ENCODE measurements around the gene COLGALT1.
"Not testable (repeated sequence)": the region's sequence is repeated elsewhere in the genome, so short reads cannot be mapped to it uniquely, and the experiment has no call there.

COLGALT1 gene

DNA sequence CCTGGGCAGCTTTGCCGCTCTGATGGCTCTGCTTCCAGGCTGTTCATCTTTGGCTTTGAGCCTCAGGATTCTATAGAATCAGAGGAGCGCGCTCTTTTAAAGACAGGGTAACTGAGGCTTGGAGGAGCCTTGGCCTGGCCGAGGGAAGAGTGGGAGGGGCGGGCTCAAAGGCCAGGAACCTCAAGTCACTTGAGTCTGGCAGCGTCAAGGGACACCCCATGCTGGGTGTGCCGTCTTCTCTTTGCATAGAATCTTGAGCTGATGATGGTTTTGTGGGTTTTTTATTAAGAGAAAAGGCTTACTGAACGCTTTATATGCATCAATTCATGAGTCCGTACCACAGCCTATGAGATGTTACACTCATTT lies 42.9 kb upstream of the COLGALT1 start:
- Histone ChIP-seq H2BK15ac (replicated peaks; ENCODE audit: low read depth) (no peak overlapping the region), H3K23ac (ENCODE audit: low read length) (no peak overlapping the region)
- WGBS (ENCODE audit: extremely low coverage, insufficient coverage, low lambda C conversion rate), result no CpG with 5 or more reads among the region's 9 CpGs

DNA sequence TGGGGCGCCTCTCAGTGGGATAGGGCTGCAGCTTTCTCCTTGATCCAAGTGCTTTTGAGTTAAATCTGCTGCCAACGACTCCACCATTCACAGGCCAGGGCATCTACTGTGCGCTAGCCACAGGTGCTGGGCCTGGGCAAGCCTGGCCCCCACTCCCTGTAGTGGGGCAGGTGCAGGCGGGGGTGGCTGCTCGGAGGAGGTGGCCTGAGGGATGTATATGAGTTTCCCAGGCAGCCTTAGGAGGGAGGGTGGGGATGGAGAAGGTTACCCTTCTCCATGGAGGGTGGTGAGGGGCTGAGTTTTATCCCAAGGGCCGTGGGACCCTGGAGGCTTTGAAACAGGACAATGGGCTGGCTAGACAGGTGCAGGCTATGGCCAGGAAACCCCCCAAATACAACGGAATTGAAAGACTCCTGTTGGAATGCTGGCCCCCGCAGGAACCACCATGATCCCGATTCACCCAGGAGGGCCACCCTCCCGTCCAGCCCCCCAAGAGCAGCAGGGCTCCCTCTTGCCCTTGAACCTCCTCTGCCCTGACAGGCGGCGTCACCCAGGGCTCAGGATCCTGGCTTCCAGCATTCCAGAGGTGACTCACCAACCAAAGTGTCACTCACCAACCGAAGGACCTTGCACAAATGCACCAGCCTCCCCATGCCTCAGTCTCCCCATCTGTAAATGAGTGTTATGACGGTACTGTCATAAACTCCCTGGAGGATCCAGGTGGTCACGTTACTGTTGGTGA lies 39.9 kb upstream of the COLGALT1 start:
- H3K79me1 ChIP-seq (ENCODE audit: low read length), result peaks cover 5% of the 10 kb centered on the region
- no peak overlapping the region for H3K56ac ChIP-seq (ENCODE audit: low read length)
- no peak overlapping the region for H3K23ac ChIP-seq (ENCODE audit: low read length)
- no peak overlapping the region for H3K4me3 ChIP-seq (ENCODE audit: low read length)
- H3K4ac ChIP-seq (ENCODE audit: low read depth, low read length), result no peak overlapping the region
- peaks cover 2% of the 10 kb centered on the region for H3K79me2 ChIP-seq (ENCODE audit: control insufficient read depth, insufficient read depth, low read length)
- no peak overlapping the region for H2BK5ac ChIP-seq (ENCODE audit: low read length)
- no peak overlapping the region for H3K18ac ChIP-seq (ENCODE audit: low read length)
- H3K27ac ChIP-seq (ENCODE audit: low read depth, low read length), result no peak overlapping the region
- no peaks in the 10 kb centered on the region for H3K4me1 ChIP-seq (ENCODE audit: control insufficient read depth, low read depth, low read length)
- no peak overlapping the region for H2AK5ac ChIP-seq (ENCODE audit: low read length)
- H3K4me2 ChIP-seq (ENCODE audit: low read length), result no peak overlapping the region
- no peak for DNase-seq
- no peak overlapping the region for H4K5ac ChIP-seq (ENCODE audit: low read length)
- H4K8ac ChIP-seq (ENCODE audit: low read depth, low read length), result no peak overlapping the region
- no peak overlapping the region for H2BK15ac ChIP-seq (replicated peaks; ENCODE audit: low read depth)
- no peak overlapping the region for H3K9ac ChIP-seq (ENCODE audit: low read length)
- H3K36me3 ChIP-seq (ENCODE audit: control insufficient read depth, insufficient read depth, low read length), result peaks cover 4% of the 10 kb centered on the region
- H3K27me3 ChIP-seq (ENCODE audit: insufficient read depth, low read length, poor library complexity), result no peaks in the 10 kb centered on the region
- no peak overlapping the region for H2BK120ac ChIP-seq (ENCODE audit: low read depth, low read length)
- WGBS (ENCODE audit: extremely low coverage, insufficient coverage, low lambda C conversion rate), result no CpG with 5 or more reads among the region's 15 CpGs

More for the DNA sequence above, 42.9 kb upstream of the COLGALT1 start:
- no peaks in the 10 kb centered on the region for H3K27me3 ChIP-seq (ENCODE audit: insufficient read depth, low read length, poor library complexity)
- H3K4me3 ChIP-seq (ENCODE audit: low read length), result peak overlapping the region; percentile 77
- no peak for DNase-seq
- H3K56ac ChIP-seq (ENCODE audit: low read length), result peak overlapping the region; percentile 98
- H3K4me2 ChIP-seq (ENCODE audit: low read length), result peak overlapping the region; percentile 13
- no peak overlapping the region for H3K4ac ChIP-seq (ENCODE audit: low read depth, low read length)
- H4K8ac ChIP-seq (ENCODE audit: low read depth, low read length), result no peak overlapping the region
- H4K5ac ChIP-seq (ENCODE audit: low read length), result no peak overlapping the region
- peaks cover 6% of the 10 kb centered on the region for H3K79me1 ChIP-seq (ENCODE audit: low read length)
- no peak overlapping the region for H2BK5ac ChIP-seq (ENCODE audit: low read length)
- no peak overlapping the region for H3K18ac ChIP-seq (ENCODE audit: low read length)
- peaks cover 4% of the 10 kb centered on the region for H3K36me3 ChIP-seq (ENCODE audit: control insufficient read depth, insufficient read depth, low read length)
- no peak overlapping the region for H2AK5ac ChIP-seq (ENCODE audit: low read length)
- peak overlapping the region; percentile 95 for H3K9ac ChIP-seq (ENCODE audit: low read length)
- no peak overlapping the region for H2BK120ac ChIP-seq (ENCODE audit: low read depth, low read length)
- H3K4me1 ChIP-seq (ENCODE audit: control insufficient read depth, low read depth, low read length), result no peaks in the 10 kb centered on the region
- no peak overlapping the region for H3K27ac ChIP-seq (ENCODE audit: low read depth, low read length)
- peaks cover 2% of the 10 kb centered on the region for H3K79me2 ChIP-seq (ENCODE audit: control insufficient read depth, insufficient read depth, low read length)

DNA sequence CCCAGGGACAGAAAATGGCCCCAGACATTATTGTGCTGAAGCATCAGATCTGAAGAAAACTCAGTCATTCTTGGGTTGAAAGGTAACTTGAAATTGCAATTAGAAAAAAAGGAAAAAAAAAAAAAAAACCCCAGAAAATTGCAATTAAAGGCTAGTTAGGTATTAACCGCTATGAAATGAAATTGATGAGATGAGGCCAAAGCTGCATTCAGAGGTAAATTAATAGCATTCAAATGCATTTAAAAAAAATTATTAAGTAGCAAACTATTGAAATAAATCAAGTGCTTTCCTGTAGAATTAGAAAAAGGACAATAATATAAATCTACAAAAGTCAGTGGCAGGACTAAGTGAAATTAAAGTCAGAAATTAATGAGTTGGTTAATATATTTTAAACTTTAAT lies 37.6 kb upstream of the COLGALT1 start:
- H3K36me3 ChIP-seq (ENCODE audit: control insufficient read depth, insufficient read depth, low read length), result peaks cover 4% of the 10 kb centered on the region
- no CpG with 5 or more reads among the region's 1 CpG for WGBS (ENCODE audit: extremely low coverage, insufficient coverage, low lambda C conversion rate)

DNA sequence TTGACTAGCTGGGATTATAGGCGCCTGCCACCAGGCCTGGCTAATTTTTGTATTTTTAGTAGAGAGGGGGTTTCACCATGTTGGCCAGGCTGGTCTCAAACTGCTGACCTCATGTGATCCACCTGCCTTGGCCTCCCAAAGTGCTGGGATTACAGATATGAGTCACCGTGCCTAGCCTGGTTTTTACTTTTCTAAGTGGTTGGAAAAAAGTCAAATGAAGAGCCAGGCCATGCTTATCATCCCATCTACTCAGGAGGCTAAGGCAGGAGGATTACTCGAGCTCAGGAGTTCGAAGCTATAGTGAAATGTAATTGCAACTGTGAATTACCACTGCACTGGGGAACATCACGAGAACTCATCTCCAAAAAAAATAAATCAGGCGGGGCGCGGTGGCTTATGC lies 36.8 kb upstream of the COLGALT1 start:
- H2AK5ac ChIP-seq (ENCODE audit: low read length); H3K79me1 ChIP-seq (ENCODE audit: low read length); H4K8ac ChIP-seq (ENCODE audit: low read depth, low read length); H3K79me2 ChIP-seq (ENCODE audit: control insufficient read depth, insufficient read depth, low read length); H3K27me3 ChIP-seq (ENCODE audit: insufficient read depth, low read length, poor library complexity); H3K18ac ChIP-seq (ENCODE audit: low read length); H3K36me3 ChIP-seq (ENCODE audit: control insufficient read depth, insufficient read depth, low read length); H3K4me1 ChIP-seq (ENCODE audit: control insufficient read depth, low read depth, low read length); H3K4ac ChIP-seq (ENCODE audit: low read depth, low read length); H3K9ac ChIP-seq (ENCODE audit: low read length); H3K4me2 ChIP-seq (ENCODE audit: low read length); H3K4me3 ChIP-seq (ENCODE audit: low read length); H3K27ac ChIP-seq (ENCODE audit: low read depth, low read length); H4K5ac ChIP-seq (ENCODE audit: low read length); H2BK15ac ChIP-seq (replicated peaks; ENCODE audit: low read depth); H3K56ac ChIP-seq (ENCODE audit: low read length); H2BK120ac ChIP-seq (ENCODE audit: low read depth, low read length); DNase-seq; H3K23ac ChIP-seq (ENCODE audit: low read length); H2BK5ac ChIP-seq (ENCODE audit: low read length): not testable (repeated sequence)
- WGBS (ENCODE audit: extremely low coverage, insufficient coverage, low lambda C conversion rate), result no CpG with 5 or more reads among the region's 8 CpGs

More for the DNA sequence above, 37.6 kb upstream of the COLGALT1 start:
- no peaks in the 10 kb centered on the region for H3K79me2 ChIP-seq (ENCODE audit: control insufficient read depth, insufficient read depth, low read length)
- no peak overlapping the region for H2AK5ac ChIP-seq (ENCODE audit: low read length)
- no peak for DNase-seq
- H3K23ac ChIP-seq (ENCODE audit: low read length), result no peak overlapping the region
- no peak overlapping the region for H3K27ac ChIP-seq (ENCODE audit: low read depth, low read length)
- H3K9ac ChIP-seq (ENCODE audit: low read length), result no peak overlapping the region
- no peaks in the 10 kb centered on the region for H3K4me1 ChIP-seq (ENCODE audit: control insufficient read depth, low read depth, low read length)
- H2BK15ac ChIP-seq (replicated peaks; ENCODE audit: low read depth), result no peak overlapping the region
- no peak overlapping the region for H3K4ac ChIP-seq (ENCODE audit: low read depth, low read length)
- no peak overlapping the region for H3K4me2 ChIP-seq (ENCODE audit: low read length)
- peaks cover under 1% of the 10 kb centered on the region for H3K79me1 ChIP-seq (ENCODE audit: low read length)
- H3K27me3 ChIP-seq (ENCODE audit: insufficient read depth, low read length, poor library complexity), result no peaks in the 10 kb centered on the region
- no peak overlapping the region for H4K5ac ChIP-seq (ENCODE audit: low read length)
- no peak overlapping the region for H3K4me3 ChIP-seq (ENCODE audit: low read length)
- H2BK120ac ChIP-seq (ENCODE audit: low read depth, low read length), result no peak overlapping the region
- no peak overlapping the region for H3K18ac ChIP-seq (ENCODE audit: low read length)
- no peak overlapping the region for H3K56ac ChIP-seq (ENCODE audit: low read length)
- no peak overlapping the region for H4K8ac ChIP-seq (ENCODE audit: low read depth, low read length)
- no peak overlapping the region for H2BK5ac ChIP-seq (ENCODE audit: low read length)

DNA sequence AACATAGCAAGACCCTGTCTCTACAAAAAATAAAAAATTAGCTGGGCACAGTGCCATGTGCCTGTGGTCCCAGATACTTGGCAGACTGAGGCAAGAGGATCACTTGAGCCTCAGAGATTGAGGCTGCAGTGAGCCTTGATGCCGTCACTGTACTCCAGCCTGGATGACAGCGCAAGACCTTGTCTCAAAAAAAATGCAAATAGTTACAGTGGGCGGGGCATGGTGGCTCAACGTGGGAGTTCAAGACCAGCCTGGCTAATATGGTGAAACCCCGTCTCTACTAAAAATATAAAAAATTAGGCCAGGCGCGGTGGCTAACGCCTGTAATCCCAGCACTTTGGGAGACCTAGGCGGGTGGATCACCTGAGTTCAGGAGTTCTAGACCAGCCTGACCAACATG lies 35.5 kb upstream of the COLGALT1 start:
- H3K4ac ChIP-seq (ENCODE audit: low read depth, low read length), result no peak overlapping the region
- H4K8ac ChIP-seq (ENCODE audit: low read depth, low read length), result no peak overlapping the region
- H3K23ac ChIP-seq (ENCODE audit: low read length), result no peak overlapping the region
- DNase-seq, result no peak
- H3K9ac ChIP-seq (ENCODE audit: low read length), result no peak overlapping the region
- no peak overlapping the region for H3K4me3 ChIP-seq (ENCODE audit: low read length)
- no peaks in the 10 kb centered on the region for H3K79me2 ChIP-seq (ENCODE audit: control insufficient read depth, insufficient read depth, low read length)
- H3K79me1 ChIP-seq (ENCODE audit: low read length), result no peaks in the 10 kb centered on the region
- H3K27me3 ChIP-seq (ENCODE audit: insufficient read depth, low read length, poor library complexity), result no peaks in the 10 kb centered on the region
- H4K5ac ChIP-seq (ENCODE audit: low read length), result no peak overlapping the region
- H2AK5ac ChIP-seq (ENCODE audit: low read length), result no peak overlapping the region
- H3K56ac ChIP-seq (ENCODE audit: low read length), result no peak overlapping the region
- H2BK15ac ChIP-seq (replicated peaks; ENCODE audit: low read depth), result no peak overlapping the region
- peaks cover 4% of the 10 kb centered on the region for H3K36me3 ChIP-seq (ENCODE audit: control insufficient read depth, insufficient read depth, low read length)
- no peak overlapping the region for H2BK5ac ChIP-seq (ENCODE audit: low read length)
- no peak overlapping the region for H2BK120ac ChIP-seq (ENCODE audit: low read depth, low read length)
- WGBS (ENCODE audit: extremely low coverage, insufficient coverage, low lambda C conversion rate), result no CpG with 5 or more reads among the region's 9 CpGs
- H3K4me2 ChIP-seq (ENCODE audit: low read length), result no peak overlapping the region
- H3K18ac ChIP-seq (ENCODE audit: low read length), result no peak overlapping the region
- no peaks in the 10 kb centered on the region for H3K4me1 ChIP-seq (ENCODE audit: control insufficient read depth, low read depth, low read length)
- no peak overlapping the region for H3K27ac ChIP-seq (ENCODE audit: low read depth, low read length)

DNA sequence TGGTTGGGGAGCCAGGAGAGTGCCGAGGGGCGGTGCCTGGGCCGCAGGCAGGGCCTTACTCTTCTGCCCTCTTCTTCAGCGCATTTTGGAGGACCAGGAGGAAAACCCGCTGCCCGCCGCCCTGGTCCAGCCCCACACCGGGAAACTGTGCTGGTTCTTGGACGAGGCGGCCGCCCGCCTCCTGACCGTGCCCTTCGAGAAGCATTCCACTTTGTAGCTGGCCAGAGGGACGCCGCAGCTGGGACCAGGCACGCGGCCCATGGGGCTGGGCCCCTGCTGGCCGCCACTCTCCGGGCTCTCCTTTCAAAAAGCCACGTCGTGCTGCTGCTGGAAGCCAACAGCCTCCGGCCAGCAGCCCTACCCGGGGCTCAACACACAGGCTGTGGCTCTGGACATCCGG lies 34.6 kb upstream of the COLGALT1 start:
- no peak overlapping the region for H3K56ac ChIP-seq (ENCODE audit: low read length)
- H3K36me3 ChIP-seq (ENCODE audit: control insufficient read depth, insufficient read depth, low read length), result peaks cover 3% of the 10 kb centered on the region
- no peaks in the 10 kb centered on the region for H3K4me1 ChIP-seq (ENCODE audit: control insufficient read depth, low read depth, low read length)
- H3K4me3 ChIP-seq (ENCODE audit: low read length), result no peak overlapping the region
- H4K5ac ChIP-seq (ENCODE audit: low read length), result no peak overlapping the region
- H3K18ac ChIP-seq (ENCODE audit: low read length), result no peak overlapping the region
- no peak overlapping the region for H3K27ac ChIP-seq (ENCODE audit: low read depth, low read length)
- H3K79me2 ChIP-seq (ENCODE audit: control insufficient read depth, insufficient read depth, low read length), result no peaks in the 10 kb centered on the region
- H3K27me3 ChIP-seq (ENCODE audit: insufficient read depth, low read length, poor library complexity), result no peaks in the 10 kb centered on the region
- WGBS (ENCODE audit: extremely low coverage, insufficient coverage, low lambda C conversion rate), result no CpG with 5 or more reads among the region's 25 CpGs
- DNase-seq, result no peak
- H2AK5ac ChIP-seq (ENCODE audit: low read length), result no peak overlapping the region
- no peak overlapping the region for H2BK15ac ChIP-seq (replicated peaks; ENCODE audit: low read depth)
- no peak overlapping the region for H2BK5ac ChIP-seq (ENCODE audit: low read length)
- no peak overlapping the region for H3K4me2 ChIP-seq (ENCODE audit: low read length)
- no peak overlapping the region for H3K4ac ChIP-seq (ENCODE audit: low read depth, low read length)
- no peak overlapping the region for H4K8ac ChIP-seq (ENCODE audit: low read depth, low read length)
- no peak overlapping the region for H3K9ac ChIP-seq (ENCODE audit: low read length)
- no peak overlapping the region for H3K23ac ChIP-seq (ENCODE audit: low read length)
- no peaks in the 10 kb centered on the region for H3K79me1 ChIP-seq (ENCODE audit: low read length)
- no peak overlapping the region for H2BK120ac ChIP-seq (ENCODE audit: low read depth, low read length)

Data from mesendoderm (in vitro differentiated cells).